H54 (cell line): ENCODE data around the gene MEIOSIN.
A peak's percentile ranks its signal among the peaks of the same experiment; 100 is the strongest.

Experiments
- DNase-seq: peaks from one replicate; pipeline ENCODE4 v3.0.0; 2011; ENCODE audit warnings: low spot score, mixed read lengths; ENCODE audit not compliant: insufficient read length
- FAIRE-seq: peaks from 3 replicates; lab custom pipeline; 2011; peaks lifted over from hg19 to GRCh38; lab: Jason Lieb, UNC
- POLR2A ChIP-seq: IDR thresholded peaks from 2 replicates; pipeline ENCODE4 v1.6.1; 2011; ENCODE audit warnings: low read depth, mild to moderate bottlenecking, low read length

MEIOSIN gene

GRCh38 chr19:45782820-45783785 is 49.9 kb downstream of the MEIOSIN start:
- FAIRE-seq (no peak), DNase-seq (peak; percentile 67)
- no peak for TF ChIP-seq POLR2A

DNA sequence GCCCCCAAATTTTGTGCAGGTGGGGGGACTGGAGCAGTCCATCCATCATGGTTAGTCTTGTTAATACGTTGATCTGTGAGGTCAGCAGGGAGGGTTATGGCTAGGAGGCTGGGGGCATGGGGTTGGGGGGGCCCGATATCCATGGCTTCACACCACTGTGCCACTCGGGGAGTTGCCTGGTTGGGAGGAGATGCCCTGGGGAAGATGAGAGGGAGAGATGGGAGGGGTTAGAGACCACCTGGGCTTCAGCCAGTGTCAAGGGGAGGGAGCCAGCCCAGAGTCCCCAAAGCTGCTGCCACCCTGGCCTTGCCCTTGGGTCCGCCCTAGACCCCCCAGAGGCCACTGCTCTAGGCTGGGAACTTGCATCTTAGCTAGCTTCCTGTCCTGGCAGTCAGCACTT is 50.9 kb downstream of the MEIOSIN start:
- no peak for TF ChIP-seq POLR2A
- FAIRE-seq (no peak), DNase-seq (no peak)

DNA sequence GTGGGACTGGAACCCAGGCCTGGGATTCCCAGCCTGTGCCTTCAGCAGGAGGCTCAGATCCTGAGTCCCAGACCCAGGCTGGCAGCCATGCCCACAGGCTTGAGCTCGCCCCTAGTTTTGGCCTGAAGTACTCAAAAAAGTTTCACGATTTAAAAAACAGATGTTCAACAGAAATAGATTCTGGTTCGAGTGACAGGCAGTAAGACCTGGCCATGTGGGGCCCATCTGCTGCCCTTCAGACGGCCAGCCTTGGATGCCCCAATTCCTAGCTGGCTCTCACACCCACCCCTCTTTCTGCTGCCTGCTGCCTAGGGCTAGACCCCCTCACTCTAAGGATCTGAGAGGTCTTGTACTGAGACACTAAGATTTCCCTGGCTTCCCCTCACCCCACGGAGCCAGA is 51.9 kb downstream of the MEIOSIN start:
- no peak for TF ChIP-seq POLR2A
- no peak for FAIRE-seq
- DNase-seq: no peak

DNA sequence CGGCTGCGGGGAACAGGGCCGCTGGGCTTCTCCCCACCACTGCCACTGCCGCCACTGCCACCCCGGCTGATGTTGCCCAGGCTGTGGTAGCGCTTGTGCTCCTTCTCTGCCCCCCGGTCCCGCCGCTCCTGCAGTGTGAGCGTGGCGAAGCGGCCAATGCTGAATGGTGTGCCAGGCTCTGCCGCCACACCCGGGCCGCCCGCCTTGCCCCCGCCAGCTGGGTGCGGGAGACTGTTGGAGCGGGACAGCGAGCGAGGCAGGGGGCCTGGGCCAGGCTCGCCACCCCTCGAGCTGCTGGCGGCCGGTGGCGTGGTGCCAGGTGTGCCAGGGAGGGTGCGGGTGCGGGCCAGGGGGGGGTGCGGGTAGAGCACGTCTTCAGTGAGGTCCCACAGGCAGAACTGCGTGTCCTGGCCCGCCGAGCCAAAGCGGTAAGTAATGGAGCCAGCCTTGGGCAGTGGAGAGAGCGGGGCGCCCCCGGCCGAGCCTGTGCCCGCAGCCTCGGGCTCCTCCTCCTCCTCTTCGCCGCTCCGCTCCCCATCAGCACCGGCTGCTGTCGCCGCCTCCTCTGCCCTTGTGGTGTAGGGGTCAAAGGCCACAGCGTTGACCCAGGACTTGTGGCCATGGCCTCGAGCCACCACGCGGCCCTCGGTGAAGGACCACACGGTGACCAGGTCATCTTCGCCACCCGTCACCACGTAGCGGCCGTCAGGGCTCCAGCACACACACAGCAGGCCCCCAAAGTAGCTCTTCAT is 52.7 kb downstream of the MEIOSIN start:
- no peak for TF ChIP-seq POLR2A
- FAIRE-seq (no peak), DNase-seq (no peak)

DNA sequence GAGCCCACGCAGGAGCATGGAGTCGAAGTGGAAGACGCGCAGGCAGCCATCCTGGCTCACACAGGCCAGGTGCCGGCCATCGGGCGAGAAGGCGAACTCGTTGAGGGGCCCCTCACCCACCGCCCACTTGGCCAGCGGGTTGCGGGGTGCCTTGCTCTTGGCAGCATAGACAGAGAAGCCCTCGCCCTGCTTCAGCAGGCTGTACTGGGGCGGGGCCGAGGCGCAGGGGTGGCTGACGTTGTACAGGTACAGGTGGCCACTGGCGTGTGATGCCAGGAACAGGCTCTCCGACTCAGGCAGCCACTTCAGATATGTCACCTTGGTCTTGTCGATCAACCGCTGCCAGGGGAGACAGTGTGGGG is 53.3 kb downstream of the MEIOSIN start:
- FAIRE-seq (no peak), DNase-seq (no peak)
- TF ChIP-seq POLR2A: no peak

- TF ChIP-seq POLR2A: no peak
- no peak for FAIRE-seq
- no peak for DNase-seq
Observed at GRCh38 chr19:45789035-45789786, 56.0 kb downstream of the MEIOSIN start.

DNA sequence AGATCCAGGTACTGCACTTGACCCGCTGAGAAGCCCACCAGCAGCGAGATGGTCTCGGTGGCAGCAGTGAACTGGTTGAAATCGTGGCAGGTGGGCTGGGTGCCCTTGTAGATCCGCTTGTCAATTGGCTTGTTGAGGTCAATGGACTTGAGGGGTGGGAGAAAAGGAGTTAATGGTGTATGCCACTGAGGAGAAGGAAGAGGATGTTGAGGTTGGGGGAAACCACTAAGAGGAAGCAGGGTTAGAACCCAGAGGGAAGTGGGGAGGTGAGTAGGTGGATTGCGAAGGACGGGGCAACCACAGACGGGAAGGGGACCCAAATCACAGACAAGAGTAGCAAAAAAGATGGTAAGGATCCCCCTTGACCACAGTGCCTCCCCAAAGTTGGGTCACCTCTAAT is 57.7 kb downstream of the MEIOSIN start:
- FAIRE-seq (no peak), DNase-seq (no peak)

DNA sequence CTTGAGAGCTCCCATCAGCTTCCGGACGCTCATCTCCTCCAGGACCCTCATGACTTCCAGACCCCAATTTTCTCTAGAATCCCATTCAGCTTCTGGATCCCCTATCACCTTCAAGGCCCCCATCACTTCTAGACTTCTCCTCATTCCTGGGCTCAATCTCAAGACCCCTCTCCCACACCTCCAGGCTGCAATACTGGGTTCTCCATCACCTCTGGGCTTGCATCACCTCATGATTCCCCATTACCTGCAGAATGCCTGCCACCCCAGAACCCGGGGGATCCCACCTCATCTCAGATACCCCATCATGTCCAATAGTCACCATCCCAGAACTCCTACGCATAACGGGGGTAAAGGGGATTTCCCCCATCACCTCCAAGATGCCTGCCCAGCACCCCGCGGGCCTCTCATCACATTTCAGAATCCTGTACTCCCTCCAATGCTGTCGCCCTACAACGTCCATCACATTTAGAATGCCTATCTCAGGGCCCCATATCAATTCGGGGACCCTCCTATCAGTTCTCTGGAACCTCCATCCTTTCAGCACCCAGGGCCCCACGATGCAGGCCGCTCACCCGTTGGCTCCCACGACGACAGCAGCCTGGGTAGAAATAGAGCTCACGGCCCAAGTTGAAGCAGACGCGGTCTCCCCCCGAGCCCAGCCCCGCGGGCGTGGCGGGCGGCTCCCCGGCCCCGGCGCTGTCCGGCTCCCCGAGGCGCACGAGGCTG is 58.7 kb downstream of the MEIOSIN start:
- no peak for FAIRE-seq
- TF ChIP-seq POLR2A: no peak
- no peak for DNase-seq

More for the DNA sequence above, 57.7 kb downstream of the MEIOSIN start:
- no peak for TF ChIP-seq POLR2A

DNA sequence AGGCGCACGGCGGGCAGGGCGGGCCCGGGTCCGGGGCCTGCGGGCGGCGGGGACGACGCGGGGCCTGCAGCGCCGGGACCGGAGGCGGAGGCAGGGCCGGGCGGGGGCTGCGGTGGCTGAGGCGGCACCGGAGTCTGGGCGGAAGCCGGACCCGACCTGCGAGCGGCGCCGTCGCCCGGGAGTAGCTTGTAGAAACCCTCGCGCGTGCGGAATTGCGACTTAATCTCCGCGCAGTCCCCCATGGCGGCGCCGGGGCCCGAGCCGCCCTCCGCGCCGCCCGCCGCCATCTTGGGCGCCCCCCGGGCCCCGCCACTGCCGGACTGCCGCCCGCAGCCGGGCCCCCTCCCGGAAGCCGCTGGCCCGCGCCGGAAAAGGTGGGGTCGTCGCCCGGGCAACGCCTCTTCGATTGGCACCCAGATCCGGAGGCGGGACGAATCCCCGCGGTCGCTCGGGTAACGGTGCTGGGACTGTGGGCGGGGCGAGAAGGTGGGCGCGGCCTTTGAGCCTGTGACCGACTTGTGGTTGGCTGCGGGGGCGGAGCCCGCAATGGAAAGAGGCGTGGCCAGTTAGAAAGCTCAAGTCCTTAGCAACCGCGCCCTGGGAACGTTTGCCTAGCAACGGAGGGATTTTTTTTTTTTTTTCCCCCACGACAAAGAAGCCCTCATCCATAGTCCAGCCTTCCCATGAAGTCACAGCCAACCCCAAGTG is 59.4 kb downstream of the MEIOSIN start, which contains the start of gene DMWD:
TSS of gene DMWD (minus strand) at position 376 of the 708 bp plus-strand sequence. CDS start at position 287, 89 bp downstream.
- FAIRE-seq: peak; percentile 86
- peak; percentile 54 for TF ChIP-seq POLR2A
- DNase-seq: peak; percentile 68

DNA sequence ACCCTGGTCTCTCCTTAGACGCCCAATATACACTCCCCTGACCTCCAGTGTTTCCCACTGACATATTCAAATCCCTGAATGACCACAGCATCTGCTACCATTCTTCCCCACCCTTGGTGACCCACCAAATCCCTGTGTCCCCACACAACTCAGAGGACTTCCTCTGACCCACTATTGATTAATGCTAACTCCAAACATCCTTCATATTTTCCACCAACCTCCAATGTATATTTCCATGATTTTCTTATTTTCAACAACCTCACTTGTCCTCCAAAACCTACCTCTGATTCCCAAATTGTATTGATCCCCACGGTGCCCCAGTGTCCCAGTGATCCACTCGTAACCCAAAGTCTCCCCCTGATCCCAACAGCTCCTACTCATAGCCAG is 59.9 kb downstream of the MEIOSIN start:
- no peak for DNase-seq
- TF ChIP-seq POLR2A: no peak
- FAIRE-seq: no peak

GRCh38 chr19:45793876-45794275 is 60.6 kb downstream of the MEIOSIN start:
- no peak for TF ChIP-seq POLR2A
- DNase-seq: no peak

GRCh38 chr19:45794627-45795026 is 61.4 kb downstream of the MEIOSIN start:
- no peak for TF ChIP-seq POLR2A
- DNase-seq (no peak), FAIRE-seq (no peak)

More at GRCh38 chr19:45793876-45794275, 60.6 kb downstream of the MEIOSIN start:
- FAIRE-seq: no peak
